Neuronal stem cell (in vitro differentiated cells): ENCODE results near the gene B3GALT5.

Source experiments
- DNase-seq: peaks from one replicate; pipeline ENCODE4 v3.0.0-alpha.2; 2013; ENCODE audit warnings: low spot score
- H2AFZ ChIP-seq: one replicate; pipeline ENCODE4 v1.6.1; 2013; ENCODE audit warnings: mild to moderate bottlenecking, low read length, inconsistent platforms
- H2AK5ac ChIP-seq: 2 replicates; pipeline ENCODE4 v1.6.1; 2013; ENCODE audit warnings: low read depth, mild to moderate bottlenecking, inconsistent platforms, low read length, moderate library complexity, mixed read lengths
- H2BK120ac ChIP-seq: 2 replicates; pipeline ENCODE4 v1.6.1; 2013; ENCODE audit warnings: low read depth, mild to moderate bottlenecking, inconsistent platforms, low read length, moderate library complexity, mixed read lengths
- H2BK12ac ChIP-seq: one replicate; pipeline ENCODE4 v1.6.1; 2013; ENCODE audit warnings: low read length, inconsistent platforms
- H2BK15ac ChIP-seq: 2 replicates; pipeline ENCODE4 v1.6.1; 2013; ENCODE audit warnings: mild to moderate bottlenecking, low read length, inconsistent platforms, mixed read lengths
- H2BK5ac ChIP-seq: one replicate; pipeline ENCODE4 v1.6.1; 2013; ENCODE audit warnings: inconsistent platforms, mild to moderate bottlenecking, low read length, moderate library complexity
- H3K14ac ChIP-seq: one replicate; pipeline ENCODE4 v1.6.1; 2013; ENCODE audit warnings: low read length, inconsistent platforms
- H3K18ac ChIP-seq: 2 replicates; pipeline ENCODE4 v1.6.1; 2013; ENCODE audit warnings: low read length, inconsistent platforms
- H3K23ac ChIP-seq: 2 replicates; pipeline ENCODE4 v1.6.1; 2013; ENCODE audit warnings: low read depth, mild to moderate bottlenecking, mixed read lengths, low read length, inconsistent platforms; ENCODE audit not compliant: poor library complexity
- H3K27ac ChIP-seq: replicated peaks from 3 replicates; pipeline ENCODE4 v1.5.1; 2013; ENCODE audit warnings: low read length, inconsistent platforms
- H3K27me3 ChIP-seq, 3 experiments: 2 replicates each; pipeline ENCODE4 v1.6.1; 2013; ENCODE audit warnings: low read length in 3 of 3, mild to moderate bottlenecking in 2 of 3, inconsistent platforms in 1 of 3, low read depth in 1 of 3, mixed read lengths in 1 of 3, moderate library complexity in 1 of 3; ENCODE audit not compliant: control insufficient read depth in 3 of 3, insufficient read depth in 3 of 3
- H3K36me3 ChIP-seq, 2 donors: replicated peaks in 1 of 2; 2 replicates each; pipeline ENCODE4 v1.6.1; 2013; ENCODE audit warnings: low read length in 2 of 2; ENCODE audit not compliant: control insufficient read depth in 2 of 2, insufficient read depth in 2 of 2
- H3K4ac ChIP-seq: 2 replicates; pipeline ENCODE4 v1.6.1; 2013; ENCODE audit warnings: inconsistent platforms, mild to moderate bottlenecking, low read length, moderate library complexity
- H3K4me1 ChIP-seq, 2 donors: 1 replicate in 1 of 2; 2 replicates in 1 of 2; pipeline ENCODE4 v1.6.1; 2013; ENCODE audit warnings: low read length in 2 of 2, low read depth in 1 of 2; ENCODE audit not compliant: control insufficient read depth in 2 of 2, insufficient read depth in 1 of 2
- H3K4me2 ChIP-seq: one replicate; pipeline ENCODE4 v1.6.1; 2013; ENCODE audit warnings: mild to moderate bottlenecking, low read length, inconsistent platforms; ENCODE audit not compliant: insufficient read depth, poor library complexity, severe bottlenecking
- H3K4me3 ChIP-seq, 2 donors: 2 replicates each; pipeline ENCODE4 v1.5.1; 2013; ENCODE audit warnings: low read length in 2 of 2, mild to moderate bottlenecking in 2 of 2, inconsistent platforms in 1 of 2, moderate library complexity in 1 of 2
- H3K79me1 ChIP-seq: one replicate; pipeline ENCODE4 v1.6.1; 2013; ENCODE audit warnings: low read depth, mild to moderate bottlenecking, inconsistent platforms, low read length, moderate library complexity
- H3K9ac ChIP-seq: one replicate; pipeline ENCODE4 v1.6.1; 2013; ENCODE audit warnings: mild to moderate bottlenecking, low read depth, low read length, inconsistent platforms; ENCODE audit not compliant: poor library complexity
- H3K9me3 ChIP-seq, 2 donors: replicated peaks in 1 of 2; 2 replicates each; pipeline versions ENCODE3 to v1.6.1; 2013; ENCODE audit warnings: low read length in 2 of 2, mild to moderate bottlenecking in 2 of 2, inconsistent platforms in 1 of 2, low read depth in 1 of 2, mixed read lengths in 1 of 2, moderate library complexity in 1 of 2; ENCODE audit not compliant: control insufficient read depth in 2 of 2, insufficient read depth in 1 of 2
- H4K8ac ChIP-seq: one replicate; pipeline ENCODE4 v1.6.1; 2013; ENCODE audit warnings: low read depth, mild to moderate bottlenecking, inconsistent platforms, low read length, moderate library complexity
- H4K91ac ChIP-seq: one replicate; pipeline ENCODE4 v1.6.1; 2013; ENCODE audit warnings: low read length, low read depth, mild to moderate bottlenecking, inconsistent platforms; ENCODE audit not compliant: poor library complexity
- WGBS, 2 donors: extraction: QIAGEN DNeasy Blood & Tissue Kit; methylation state at CpG; one replicate each; pipeline ENCODE4 v1.1.7; 2013; ENCODE audit warnings: missing lambda C conversion rate in 2 of 2, mixed read lengths in 1 of 2; ENCODE audit not compliant: insufficient read length in 2 of 2, insufficient replicate concordance in 1 of 2; ENCODE audit errors: extremely low coverage in 2 of 2; 5-methylcytosine and 5-hydroxymethylcytosine counted together

B3GALT5 gene

GRCh38 chr21:39707316-39707715, 94.6 kb downstream of the B3GALT5 start:
- H3K14ac ChIP-seq: no peak overlapping the region
- no peaks in the 10 kb centered on the region for H3K36me3 ChIP-seq
- H3K9me3 ChIP-seq: no peaks in the 10 kb centered on the region
- no peak overlapping the region for H2BK12ac ChIP-seq
- H2BK120ac ChIP-seq: no peak overlapping the region
- H2BK5ac ChIP-seq: no peak overlapping the region
- no peak overlapping the region for H3K4me2 ChIP-seq
- no CpG with 5 or more reads among the region's 1 CpG for WGBS, 2 donors
- H3K79me1 ChIP-seq: no peaks in the 10 kb centered on the region
- H3K9ac ChIP-seq: no peak overlapping the region
- no peak overlapping the region for H3K4ac ChIP-seq
- H3K23ac ChIP-seq: no peak overlapping the region
- H3K18ac ChIP-seq: no peak overlapping the region
- no peaks in the 10 kb centered on the region for H3K4me1 ChIP-seq
- no peak for DNase-seq
- H4K8ac ChIP-seq: no peak overlapping the region
- H2AFZ ChIP-seq: no peak overlapping the region
- no peak overlapping the region for H2AK5ac ChIP-seq
- no peaks in the 10 kb centered on the region for H3K27me3 ChIP-seq
- H3K27ac ChIP-seq: no peak overlapping the region
- H3K4me3 ChIP-seq: no peak overlapping the region
- H2BK15ac ChIP-seq: no peak overlapping the region
- H4K91ac ChIP-seq: no peak overlapping the region

GRCh38 chr21:39710866-39711265, 98.1 kb downstream of the B3GALT5 start:
- H3K23ac ChIP-seq: no peak overlapping the region
- no peaks in the 10 kb centered on the region for H3K36me3 ChIP-seq
- no peaks in the 10 kb centered on the region for H3K4me1 ChIP-seq
- H3K79me1 ChIP-seq: no peaks in the 10 kb centered on the region
- H3K4me3 ChIP-seq: no peak overlapping the region
- H3K18ac ChIP-seq: no peak overlapping the region
- no peak overlapping the region for H2AK5ac ChIP-seq
- H2BK5ac ChIP-seq: no peak overlapping the region
- H3K9ac ChIP-seq: no peak overlapping the region
- no peak overlapping the region for H3K4me2 ChIP-seq
- DNase-seq: no peak
- no peaks in the 10 kb centered on the region for H3K27me3 ChIP-seq
- H3K9me3 ChIP-seq: no peaks in the 10 kb centered on the region
- no peak overlapping the region for H3K4ac ChIP-seq
- H3K27ac ChIP-seq: no peak overlapping the region
- WGBS, 2 donors: no CpG with 5 or more reads among the region's 8 CpGs
- no peak overlapping the region for H2BK12ac ChIP-seq
- H2BK15ac ChIP-seq: no peak overlapping the region
- H2BK120ac ChIP-seq: no peak overlapping the region
- H4K8ac ChIP-seq: no peak overlapping the region
- H4K91ac ChIP-seq: no peak overlapping the region
- H3K14ac ChIP-seq: no peak overlapping the region
- no peak overlapping the region for H2AFZ ChIP-seq

- no peak overlapping the region for H3K4ac ChIP-seq
- H3K27me3 ChIP-seq: no peaks in the 10 kb centered on the region
- no peak overlapping the region for H3K27ac ChIP-seq
- no peak overlapping the region for H3K23ac ChIP-seq
- no peak overlapping the region for H3K9ac ChIP-seq
- no peaks in the 10 kb centered on the region for H3K4me1 ChIP-seq
- no peak overlapping the region for H3K18ac ChIP-seq
- H2BK5ac ChIP-seq: no peak overlapping the region
- WGBS, 2 donors: no CpG with 5 or more reads among the region's 7 CpGs
- no peak overlapping the region for H4K91ac ChIP-seq
- H3K4me3 ChIP-seq: no peak overlapping the region
- no peaks in the 10 kb centered on the region for H3K79me1 ChIP-seq
- H2AFZ ChIP-seq: no peak overlapping the region
- H3K14ac ChIP-seq: peak overlapping the region; percentile 9
- H2BK120ac ChIP-seq: no peak overlapping the region
- no peaks in the 10 kb centered on the region for H3K9me3 ChIP-seq
- H2BK12ac ChIP-seq: no peak overlapping the region
- no peak overlapping the region for H2BK15ac ChIP-seq
- no peak overlapping the region for H3K4me2 ChIP-seq
- H2AK5ac ChIP-seq: no peak overlapping the region
- H3K36me3 ChIP-seq: no peaks in the 10 kb centered on the region
- no peak overlapping the region for H4K8ac ChIP-seq
- no peak for DNase-seq
Observed at GRCh38 chr21:39712273-39712672, 99.5 kb downstream of the B3GALT5 start.

GRCh38 chr21:39712976-39713375, 100.2 kb downstream of the B3GALT5 start:
- H3K9ac ChIP-seq: no peak overlapping the region
- H3K9me3 ChIP-seq: no peaks in the 10 kb centered on the region
- H4K91ac ChIP-seq: peak overlapping the region; percentile 6
- H2AK5ac ChIP-seq: no peak overlapping the region
- no peak overlapping the region for H2BK120ac ChIP-seq
- H3K4me3 ChIP-seq: no peak overlapping the region
- H3K27me3 ChIP-seq: no peaks in the 10 kb centered on the region
- no peak overlapping the region for H2BK5ac ChIP-seq
- no peak overlapping the region for H3K27ac ChIP-seq
- H4K8ac ChIP-seq: no peak overlapping the region
- no peak overlapping the region for H3K18ac ChIP-seq
- no peak overlapping the region for H2BK12ac ChIP-seq
- no peak overlapping the region for H3K14ac ChIP-seq
- H3K36me3 ChIP-seq: no peaks in the 10 kb centered on the region
- WGBS, 2 donors: no CpG with 5 or more reads among the region's 3 CpGs
- no peak overlapping the region for H3K4me2 ChIP-seq
- H2AFZ ChIP-seq: no peak overlapping the region
- no peak for DNase-seq
- no peaks in the 10 kb centered on the region for H3K79me1 ChIP-seq
- H2BK15ac ChIP-seq: no peak overlapping the region
- no peaks in the 10 kb centered on the region for H3K4me1 ChIP-seq
- H3K23ac ChIP-seq: no peak overlapping the region
- no peak overlapping the region for H3K4ac ChIP-seq
